GM20431 (cell line): ENCODE measurements around the gene GTSE1.

Experiments
- in situ Hi-C: fragments of 300-500 bp; cut with MseI, MboI; formaldehyde crosslinking; loops from one replicate; pipeline ENCODE4 v1.15.0; 2020; ENCODE audit warnings: low sequenced_read_pairs; ENCODE audit not compliant: unreplicated experiment

The GTSE1 gene

DNA sequence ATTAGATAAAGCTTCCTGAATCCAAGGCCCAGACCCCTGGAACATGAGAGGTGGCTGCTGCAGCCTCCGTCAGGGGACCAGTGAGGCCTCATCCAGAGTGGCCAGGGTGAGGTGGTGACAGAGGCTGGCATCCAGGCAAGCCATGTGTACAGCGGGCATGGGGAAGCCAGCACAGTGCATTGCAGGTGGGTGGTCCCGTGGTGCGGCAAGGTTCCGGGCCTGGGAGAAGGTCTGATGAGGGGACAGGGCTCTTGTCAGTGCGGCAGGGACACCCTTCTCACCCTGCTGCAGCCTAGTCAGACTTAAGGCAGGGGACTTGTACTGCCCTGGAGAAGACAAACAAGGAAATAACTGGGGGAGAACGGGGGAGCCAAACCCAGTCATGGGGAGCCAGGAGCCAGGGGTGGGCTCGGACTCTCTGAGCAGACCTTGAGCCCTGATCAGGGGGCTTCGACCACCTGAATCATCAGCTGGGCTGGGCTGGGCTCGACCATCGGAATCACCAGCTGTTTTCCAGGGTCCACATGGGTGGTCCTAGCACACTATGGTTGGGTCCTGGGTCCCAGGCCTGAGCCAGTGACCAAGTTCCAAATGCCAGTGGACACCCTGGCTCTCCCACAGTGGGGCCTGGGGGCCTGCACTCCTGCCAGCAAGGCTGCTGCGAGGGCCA lies 23.8 kb upstream of the GTSE1 start:
- in situ Hi-C loops = no loop called here

- in situ Hi-C loops = no loop called here
Observed at GRCh38 chr22:46273432-46274148, 23.1 kb upstream of the GTSE1 start.

DNA sequence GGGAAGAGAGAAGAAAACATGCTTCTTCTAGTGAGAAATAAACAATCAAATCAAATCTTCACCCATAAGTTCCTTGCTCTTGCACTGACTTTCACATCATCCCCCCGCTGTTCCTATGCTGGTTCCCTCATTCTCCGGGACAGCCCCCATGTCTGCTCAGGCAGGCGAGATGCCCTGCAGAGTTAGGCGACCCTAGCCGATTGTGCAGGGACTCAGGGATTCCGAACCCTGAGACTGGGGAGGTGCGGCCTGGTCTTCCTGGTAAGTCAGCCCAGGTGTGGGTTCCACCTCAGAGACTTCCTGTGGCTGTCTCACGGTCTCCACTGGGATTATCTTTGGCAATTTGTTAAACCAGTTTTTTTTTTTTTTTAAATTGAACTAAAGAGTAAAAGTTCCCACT lies 22.3 kb upstream of the GTSE1 start:
- in situ Hi-C loops = no loop called here

- in situ Hi-C loops = no loop called here
Observed at GRCh38 chr22:46275455-46276122, 21.1 kb upstream of the GTSE1 start.

DNA sequence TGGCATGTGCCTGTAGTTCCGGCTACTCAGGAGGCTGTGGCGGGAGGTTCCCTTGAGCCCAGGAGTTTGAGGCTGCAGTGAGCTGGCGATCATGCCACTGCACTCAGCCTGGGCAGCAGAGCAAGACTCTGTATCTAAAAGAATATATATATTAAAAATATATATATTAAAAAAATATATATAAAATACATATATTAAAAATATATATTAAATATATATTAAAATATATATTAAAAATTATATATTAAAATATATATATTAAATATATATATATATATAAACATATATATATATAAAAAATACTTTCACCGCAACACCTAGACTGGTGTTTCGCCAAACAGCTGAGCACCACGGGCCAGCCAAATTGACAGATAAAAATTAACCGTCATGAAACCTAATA lies 20.1 kb upstream of the GTSE1 start:
- in situ Hi-C loops = no loop called here

DNA sequence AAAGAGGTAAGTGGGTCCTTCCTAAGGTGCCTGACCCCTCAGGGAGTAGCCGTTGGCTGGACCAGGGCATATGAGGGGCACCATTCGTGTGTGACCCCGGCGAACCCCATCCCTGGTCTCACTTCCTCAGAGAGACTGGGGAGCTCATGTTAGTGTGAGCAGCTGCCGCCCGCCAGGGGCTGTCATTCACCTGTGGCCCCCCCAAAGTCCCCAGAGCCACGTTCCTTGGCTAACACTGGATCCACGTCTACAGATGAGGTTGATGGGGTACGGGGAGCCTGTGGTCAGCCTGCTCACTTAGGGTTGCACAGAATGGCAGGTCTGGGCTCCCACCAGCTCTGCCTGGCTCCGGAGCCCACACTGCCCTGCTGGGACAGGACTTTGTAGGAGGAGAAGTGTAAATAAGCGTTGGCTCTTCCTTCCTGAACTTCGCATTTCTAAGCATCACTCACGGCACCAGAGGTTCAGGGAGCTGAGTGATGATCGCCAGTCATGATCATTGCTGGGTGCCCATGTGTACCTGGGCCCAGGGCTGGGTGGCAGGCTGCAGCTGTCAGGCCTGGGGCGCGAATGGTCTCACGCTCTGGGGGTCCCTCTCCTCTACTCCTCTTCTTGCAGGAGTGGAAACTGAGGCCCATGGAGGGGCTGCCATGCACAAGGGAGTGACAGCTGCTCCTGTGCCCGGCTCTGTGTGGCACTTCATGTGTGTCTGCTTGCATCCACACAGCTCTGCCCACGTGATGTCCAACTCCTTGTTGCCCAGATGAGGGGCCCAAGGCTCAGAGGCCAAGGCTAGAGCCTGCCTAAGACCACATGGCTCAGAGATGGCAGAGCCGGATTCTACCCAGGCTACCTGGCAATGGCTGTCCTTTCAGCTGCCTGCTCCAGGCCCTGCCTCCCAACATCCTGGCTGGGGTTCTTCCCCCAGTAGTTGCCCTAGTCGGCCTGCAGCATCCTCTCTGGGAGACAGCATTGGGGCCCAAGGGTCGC lies 17.7 kb upstream of the GTSE1 start:
- in situ Hi-C loops = no loop called here

DNA sequence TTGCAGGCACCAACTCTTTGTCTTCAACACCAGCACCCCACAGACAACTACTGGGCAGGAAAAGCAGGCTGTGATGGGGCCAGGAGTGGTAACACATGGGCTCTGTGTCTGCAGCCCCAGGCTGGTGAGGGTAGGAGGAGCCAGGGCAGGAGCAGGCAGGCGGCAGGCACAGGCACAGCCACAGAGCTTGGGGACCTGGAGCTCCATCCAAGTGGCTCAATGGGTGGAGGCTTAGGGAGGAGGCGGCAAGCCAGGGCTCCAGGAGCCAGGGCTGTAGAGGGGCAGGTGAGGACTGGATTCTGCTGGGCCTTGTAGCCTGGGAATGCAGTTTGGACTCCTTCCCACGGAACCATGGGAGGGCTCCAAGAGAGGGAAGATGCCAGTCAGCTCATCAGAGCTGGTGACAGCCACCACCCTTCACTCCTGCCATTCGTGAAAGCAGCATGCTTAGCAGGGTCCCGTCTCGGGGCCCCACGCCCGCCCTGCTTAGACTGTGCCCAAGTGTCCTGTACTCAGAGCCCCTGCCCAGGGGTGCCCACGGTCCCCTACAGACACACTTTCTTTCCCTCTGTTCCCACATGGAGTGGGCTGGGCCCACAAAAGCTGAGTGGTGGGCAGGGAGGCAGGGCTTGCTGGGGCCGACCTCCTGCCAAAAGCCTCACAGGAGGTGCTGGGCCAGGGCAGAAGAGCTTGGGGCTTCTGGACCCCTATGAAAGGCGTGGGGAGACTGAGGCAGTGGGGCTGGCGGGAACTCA lies 16.4 kb upstream of the GTSE1 start:
- in situ Hi-C loops = no loop called here

GRCh38 chr22:46280999-46281623 lies 15.6 kb upstream of the GTSE1 start:
- in situ Hi-C loops = no loop called here

- in situ Hi-C loops = no loop called here
Observed at GRCh38 chr22:46281866-46282678, 14.6 kb upstream of the GTSE1 start.

GRCh38 chr22:46286006-46286405 lies 10.7 kb upstream of the GTSE1 start:
- in situ Hi-C loops = no loop called here

GRCh38 chr22:46286941-46287872 lies 9.5 kb upstream of the GTSE1 start:
- in situ Hi-C loops = no loop called here

DNA sequence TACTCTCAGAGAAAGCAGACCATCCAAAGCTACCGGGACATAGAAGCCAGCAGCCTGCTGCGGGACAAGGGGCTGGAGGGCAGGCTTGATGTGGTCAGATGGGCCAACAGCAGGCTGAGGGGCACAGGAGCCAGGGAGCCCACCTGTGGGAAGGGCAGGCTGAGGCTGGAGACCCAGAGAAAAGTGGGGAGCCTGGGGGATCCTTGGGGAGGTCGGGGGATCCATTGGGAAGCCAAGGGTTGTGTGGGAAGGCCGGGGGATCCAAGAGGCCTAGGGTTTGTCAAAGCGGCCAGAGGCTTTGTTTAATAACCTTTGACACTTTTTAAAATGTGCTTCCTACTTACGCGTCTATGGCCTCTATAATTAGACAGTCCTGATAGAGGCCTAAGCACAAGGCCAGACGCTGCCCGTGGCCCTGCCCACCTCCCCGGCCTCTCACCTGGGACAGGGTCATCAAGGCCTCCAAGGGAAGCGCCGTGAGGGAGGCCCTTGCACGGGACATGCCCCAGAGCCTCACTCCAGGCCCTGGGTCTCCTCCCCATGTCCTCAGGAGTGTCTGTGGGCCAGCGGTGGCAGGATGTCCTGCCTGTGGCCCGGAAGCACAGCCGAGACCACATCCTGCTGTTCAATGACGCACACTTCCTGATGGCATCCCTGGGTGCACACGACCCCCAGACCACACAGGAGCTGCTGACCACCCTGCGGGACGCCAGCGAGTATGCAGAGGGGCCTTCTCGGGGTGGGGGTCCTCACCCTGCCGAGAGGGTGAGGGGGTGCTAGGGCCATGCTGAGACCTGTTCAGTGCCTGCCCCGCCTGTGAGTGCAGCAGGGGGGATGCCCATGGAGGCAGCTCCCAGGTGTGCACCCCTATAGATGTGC lies 8.6 kb upstream of the GTSE1 start:
- in situ Hi-C loops = no loop called here

DNA sequence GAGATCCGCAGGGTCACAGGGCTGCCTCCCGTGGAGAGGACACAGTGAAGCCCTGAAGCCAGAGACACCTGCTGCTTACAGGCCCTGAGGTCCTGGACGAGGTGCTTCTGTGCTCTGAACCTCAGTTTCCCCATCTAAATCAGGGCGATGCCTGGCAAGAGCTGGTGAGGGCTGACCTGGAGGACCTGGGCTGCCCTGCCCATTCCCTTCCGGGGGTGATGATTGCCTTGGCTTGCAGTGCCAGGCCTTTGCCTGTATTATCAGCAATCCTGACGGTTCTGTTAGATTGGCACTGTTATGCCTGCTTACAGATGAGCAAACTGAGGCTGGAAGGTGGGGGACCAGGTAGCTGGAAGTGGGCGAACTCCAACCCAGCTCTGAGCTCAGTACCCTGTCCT lies 7.8 kb upstream of the GTSE1 start:
- in situ Hi-C loops = no loop called here

DNA sequence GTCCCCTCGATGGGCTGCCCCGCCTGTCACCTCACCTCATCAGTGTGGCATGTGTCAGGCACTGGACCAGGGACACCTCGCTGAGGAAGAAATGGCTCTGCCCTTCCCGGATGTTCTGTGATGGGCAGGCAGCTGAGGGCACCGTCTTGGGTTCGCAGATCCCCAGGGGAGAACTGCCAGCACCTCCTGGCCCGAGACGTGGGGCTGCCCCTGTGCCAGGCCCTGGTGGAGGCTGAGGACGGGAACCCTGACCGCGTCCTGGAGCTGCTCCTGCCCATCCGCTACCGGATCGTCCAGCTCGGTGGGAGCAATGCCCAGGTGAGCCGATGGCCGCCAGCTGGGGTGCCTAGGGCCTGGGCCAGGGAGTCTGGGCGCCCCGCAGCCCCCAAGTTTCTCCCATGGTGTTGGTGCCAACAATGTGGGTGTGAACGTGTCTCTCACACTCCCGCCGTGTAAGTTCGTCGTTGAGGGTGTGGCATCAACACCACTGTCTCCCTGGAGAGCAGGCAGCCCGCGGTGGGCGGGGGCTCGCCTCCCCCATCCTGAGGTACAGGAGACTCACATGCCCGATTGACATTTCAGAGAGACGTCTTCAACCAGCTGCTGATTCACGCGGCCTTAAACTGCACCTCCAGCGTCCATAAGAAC lies 7.3 kb upstream of the GTSE1 start:
- in situ Hi-C loops = no loop called here

GRCh38 chr22:46290121-46290842 lies 6.4 kb upstream of the GTSE1 start:
- in situ Hi-C loops = no loop called here
